Measurements from ENCODE around the gene B4GALT3.

B4GALT3 gene

DNA sequence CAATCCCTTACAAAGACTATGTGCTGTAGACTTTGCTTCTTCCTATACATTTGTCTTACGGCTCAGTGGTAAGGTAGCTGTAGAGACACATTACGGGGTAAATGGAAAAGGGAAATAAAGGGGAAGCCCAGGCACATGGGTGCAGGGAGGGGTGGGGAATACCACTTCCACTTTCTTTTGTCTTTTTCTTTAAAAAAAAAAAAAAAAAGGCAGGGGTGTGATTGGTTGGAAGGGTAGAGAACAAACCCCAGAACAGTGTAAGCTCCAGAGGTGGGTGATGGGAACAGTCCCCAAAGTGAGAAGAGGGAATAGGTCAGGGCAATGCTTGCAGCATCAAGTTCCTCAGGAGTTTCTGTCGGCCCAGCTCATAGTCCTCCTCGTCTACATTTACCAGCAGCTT lies 55.5 kb downstream of the B4GALT3 start:
- no peak for DNase-seq
